Vagina (tissue), 2 donors: ENCODE data around the gene KIAA2012. TPM values are rescaled to one million over a fixed set of nuclear protein-coding genes. Genes with fewer than 3 reads are reported as not detected.
"Not testable (repeated sequence)": the region's sequence is repeated elsewhere in the genome, so short reads cannot be mapped to it uniquely, and the experiment has no call there.

ENCODE experiments used
- DNase-seq, 2 donors: peaks; one replicate each; pipeline ENCODE4 v3.0.0-alpha.2; 2017; ENCODE audit errors: extremely low spot score in 2 of 2
- H3K27ac ChIP-seq: fragments of 200-600 bp; sonication (generic); one replicate; pipeline ENCODE4 v1.5.1; 2019
- H3K27me3 ChIP-seq: fragments of 200-600 bp; sonication (generic); one replicate; pipeline ENCODE4 v1.5.1; 2019
- H3K36me3 ChIP-seq, 2 donors: fragments of 200-600 bp; sonication (generic); one replicate each; pipeline ENCODE4 v1.5.1; 2017 to 2019
- H3K4me1 ChIP-seq: fragments of 200-600 bp; sonication (generic); one replicate; pipeline ENCODE4 v1.5.1; 2019
- H3K4me3 ChIP-seq, 2 donors: fragments of 200-600 bp; sonication (generic); 1 replicate in 1 of 2; 2 replicates in 1 of 2; pipeline ENCODE4 v1.5.1; 2016 to 2019
- H3K9me3 ChIP-seq: fragments of 200-600 bp; sonication (generic); one replicate; pipeline ENCODE4 v1.5.1; 2019
- POLR2A ChIP-seq, 2 donors: fragments of 450-650 bp; IDR thresholded peaks; one replicate each; pipeline ENCODE4 v1.6.1; 2017; ENCODE audit warnings: antibody characterized with exemption in 2 of 2, mild to moderate bottlenecking in 2 of 2, moderate library complexity in 2 of 2
- POLR2AphosphoS5 ChIP-seq, 2 donors: sonication (generic); formaldehyde crosslinking; IDR thresholded peaks; one replicate each; pipeline ENCODE4 v1.9.0; 2017; ENCODE audit warnings: antibody characterized with exemption in 2 of 2, mild to moderate bottlenecking in 2 of 2, low read depth in 1 of 2; ENCODE audit not compliant: insufficient read depth in 1 of 2
- intact Hi-C: fragments of 100-400 bp; cut with DNase I; formaldehyde crosslinking; loops from one replicate; pipeline ENCODE4 v1.15.1; 2023
- total RNA-seq: library from RNA; depleted of rRNA; stranded (reverse); fragments of >200 nt; gene quantifications from one replicate; pipeline ENCODE4 v1.2.3, GENCODE V29; 2016
- TF ChIP-seq, protein P1 (sequence below), 3 experiments: fragments of 450-650 bp in 2 of 3; fragments of 200-600 bp in 1 of 3; sonication (generic) in 1 of 3; IDR thresholded peaks; one replicate each; pipeline ENCODE4 v1.5.1; 2017 to 2019; ENCODE audit warnings: antibody characterized with exemption in 3 of 3, mild to moderate bottlenecking in 2 of 3, moderate library complexity in 2 of 3

The KIAA2012 gene
- total RNA-seq, 1 donor from 2014 or later, result not detected

DNA sequence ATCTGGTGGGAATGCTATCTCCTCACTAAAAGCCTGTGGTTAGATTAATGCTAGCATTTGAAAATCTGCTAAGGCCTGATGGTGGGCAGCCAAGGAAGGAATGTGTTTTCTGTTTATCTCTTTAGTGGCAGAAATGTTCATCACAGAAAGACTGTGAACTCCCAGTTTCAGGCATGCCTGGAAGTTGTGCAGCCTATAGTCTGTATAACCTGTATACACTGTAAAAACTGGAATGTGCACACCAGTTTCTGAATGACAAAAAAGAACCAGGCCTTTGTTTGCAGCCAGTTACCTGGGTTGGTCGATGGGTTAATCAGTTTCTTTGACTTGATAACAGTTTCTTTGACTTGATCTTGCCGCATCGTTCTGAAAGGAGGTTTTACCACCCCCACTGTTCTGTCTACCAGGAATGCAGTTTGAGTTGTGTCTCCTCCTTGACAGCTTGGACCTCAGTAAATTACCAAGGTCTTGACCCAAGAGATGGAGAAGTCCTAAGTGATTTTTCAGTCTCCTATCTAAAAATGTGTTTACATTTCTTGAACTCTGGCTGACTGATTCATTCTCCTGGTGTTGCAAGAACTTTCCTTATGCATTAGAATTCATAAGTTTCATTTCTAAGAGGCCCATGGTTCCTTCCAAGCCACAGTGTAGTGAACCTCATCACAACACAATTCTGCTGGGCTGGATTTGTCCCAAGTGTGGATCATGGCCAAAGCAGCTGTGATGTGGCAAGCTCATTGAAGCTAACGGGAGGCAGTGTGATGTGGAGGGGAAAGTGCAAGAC, 62.2 kb downstream of the KIAA2012 start:
- peaks cover 26% of the 10 kb centered on the region for H3K4me1 ChIP-seq
- no peaks in the 10 kb centered on the region for H3K36me3 ChIP-seq
- H3K27ac ChIP-seq, result peak overlapping the region; percentile 65
- H3K9me3 ChIP-seq, result no peaks in the 10 kb centered on the region
- TF ChIP-seq POLR2AphosphoS5 (IDR thresholded peaks at IDR 0.05; ENCODE audit: insufficient read depth in 1 of 2, low read depth in 1 of 2), result peak in 1 of 2 donors; percentile 46
- TF ChIP-seq POLR2A (IDR thresholded peaks at IDR 0.05), result no peak
- intact Hi-C loops, result no loop called here
- H3K4me3 ChIP-seq, result no peak overlapping the region
- DNase-seq, result peak in 1 of 2 donors; percentile 94
- H3K27me3 ChIP-seq, result no peaks in the 10 kb centered on the region

DNA sequence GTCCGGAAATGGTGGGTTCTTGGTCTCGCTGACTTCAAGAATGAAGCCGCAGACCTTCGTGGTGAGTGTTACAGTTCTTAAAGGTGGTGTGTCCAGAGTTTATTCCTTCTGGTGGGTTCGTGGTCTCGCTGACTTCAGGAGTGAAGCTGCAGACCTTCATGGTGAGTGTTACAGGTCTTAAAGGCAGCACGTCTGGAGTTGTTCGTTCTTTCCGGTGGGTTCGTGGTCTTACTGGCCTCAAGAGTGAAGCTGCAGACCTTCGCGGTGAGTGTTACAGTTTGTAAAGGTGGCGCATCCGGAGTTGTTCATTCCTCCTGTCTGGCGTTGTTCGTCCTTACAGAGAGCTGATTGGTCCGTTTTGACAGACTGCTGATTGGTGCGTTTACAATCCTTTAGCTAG, 63.0 kb downstream of the KIAA2012 start:
- H3K9me3 ChIP-seq, DNase-seq, H3K27me3 ChIP-seq, H3K4me3 ChIP-seq, intact Hi-C loops, H3K36me3 ChIP-seq: not testable (repeated sequence)
- Histone ChIP-seq H3K4me1 (peaks cover 26% of the 10 kb centered on the region), H3K27ac (peak overlapping the region; percentile 65)

DNA sequence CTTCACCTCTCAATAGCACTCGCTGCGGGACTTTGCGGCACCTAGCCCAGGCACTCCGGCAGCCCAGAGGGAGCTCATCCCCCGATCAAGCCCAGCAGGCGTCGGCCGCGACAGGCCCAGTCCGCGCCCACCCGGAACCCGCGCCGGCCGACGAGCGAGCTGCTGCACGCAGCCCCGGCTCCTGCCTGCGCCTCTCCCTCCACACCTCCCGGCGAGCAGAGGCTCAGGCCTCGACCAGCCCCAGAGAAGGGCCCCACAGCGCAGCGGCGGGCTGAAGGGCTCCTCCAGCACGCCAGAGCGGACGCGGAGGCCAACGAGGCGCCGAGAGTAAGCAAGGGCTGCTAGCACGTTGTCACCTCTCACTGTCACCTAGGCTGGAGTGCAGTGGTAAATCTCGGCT, 63.5 kb downstream of the KIAA2012 start:
- intact Hi-C loops, result no loop called here

DNA sequence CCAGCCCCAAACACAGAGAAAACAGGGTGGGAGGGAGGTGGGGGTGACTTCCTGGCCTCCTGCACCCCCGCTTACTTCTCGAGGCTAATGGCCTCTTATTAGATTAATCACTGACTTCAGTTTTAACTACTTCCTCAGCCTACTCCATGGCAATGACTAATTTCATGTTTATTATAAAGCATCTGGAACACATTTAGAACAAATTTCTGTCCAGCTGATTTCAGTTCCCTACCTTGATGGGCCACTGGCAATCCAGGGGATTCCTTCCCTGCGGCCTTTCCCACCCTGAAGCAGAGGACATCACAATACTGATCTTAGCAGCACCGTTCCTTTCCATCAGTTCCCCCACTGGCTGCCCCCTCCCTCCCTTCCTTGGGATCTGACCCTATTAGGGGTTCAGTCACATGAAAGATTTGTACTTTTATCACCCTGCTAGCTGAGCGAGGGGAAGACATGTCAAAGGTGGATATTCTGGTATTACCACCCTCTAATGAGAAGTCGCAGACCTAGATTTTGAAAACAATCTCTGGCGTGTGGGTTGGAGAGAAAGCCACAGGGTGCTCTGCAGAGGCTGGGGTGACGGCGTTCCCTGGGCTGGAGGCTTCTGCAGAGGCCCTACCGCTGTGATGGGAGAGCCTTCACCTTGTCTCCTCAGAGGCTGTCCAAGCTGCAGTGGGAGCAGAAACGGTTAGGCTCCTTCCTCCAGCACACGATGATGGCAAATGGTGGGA, 67.6 kb downstream of the KIAA2012 start:
- TF ChIP-seq POLR2A (IDR thresholded peaks at IDR 0.05), result no peak
- TF ChIP-seq, protein P1, sequence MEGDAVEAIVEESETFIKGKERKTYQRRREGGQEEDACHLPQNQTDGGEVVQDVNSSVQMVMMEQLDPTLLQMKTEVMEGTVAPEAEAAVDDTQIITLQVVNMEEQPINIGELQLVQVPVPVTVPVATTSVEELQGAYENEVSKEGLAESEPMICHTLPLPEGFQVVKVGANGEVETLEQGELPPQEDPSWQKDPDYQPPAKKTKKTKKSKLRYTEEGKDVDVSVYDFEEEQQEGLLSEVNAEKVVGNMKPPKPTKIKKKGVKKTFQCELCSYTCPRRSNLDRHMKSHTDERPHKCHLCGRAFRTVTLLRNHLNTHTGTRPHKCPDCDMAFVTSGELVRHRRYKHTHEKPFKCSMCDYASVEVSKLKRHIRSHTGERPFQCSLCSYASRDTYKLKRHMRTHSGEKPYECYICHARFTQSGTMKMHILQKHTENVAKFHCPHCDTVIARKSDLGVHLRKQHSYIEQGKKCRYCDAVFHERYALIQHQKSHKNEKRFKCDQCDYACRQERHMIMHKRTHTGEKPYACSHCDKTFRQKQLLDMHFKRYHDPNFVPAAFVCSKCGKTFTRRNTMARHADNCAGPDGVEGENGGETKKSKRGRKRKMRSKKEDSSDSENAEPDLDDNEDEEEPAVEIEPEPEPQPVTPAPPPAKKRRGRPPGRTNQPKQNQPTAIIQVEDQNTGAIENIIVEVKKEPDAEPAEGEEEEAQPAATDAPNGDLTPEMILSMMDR (IDR thresholded peaks at IDR 0.05), result no peak
- TF ChIP-seq POLR2AphosphoS5 (IDR thresholded peaks at IDR 0.05; ENCODE audit: insufficient read depth in 1 of 2, low read depth in 1 of 2), result no peak
- Histone ChIP-seq H3K9me3 (no peaks in the 10 kb centered on the region), H3K4me3 (no peak overlapping the region), H3K4me1 (peaks cover 12% of the 10 kb centered on the region), H3K27me3 (no peaks in the 10 kb centered on the region), H3K27ac (no peak overlapping the region), H3K36me3 (no peaks in the 10 kb centered on the region)
- DNase-seq, result no peak
- intact Hi-C loops, result no loop called here

More for the DNA sequence above, 63.5 kb downstream of the KIAA2012 start:
- H3K36me3 ChIP-seq, result no peaks in the 10 kb centered on the region
- no peaks in the 10 kb centered on the region for H3K9me3 ChIP-seq
- DNase-seq, result no peak
- H3K27ac ChIP-seq, result peak overlapping the region; percentile 65
- H3K4me3 ChIP-seq, result no peak overlapping the region
- no peaks in the 10 kb centered on the region for H3K27me3 ChIP-seq
- peaks cover 26% of the 10 kb centered on the region for H3K4me1 ChIP-seq
- TF ChIP-seq POLR2AphosphoS5 (IDR thresholded peaks at IDR 0.05; ENCODE audit: insufficient read depth in 1 of 2, low read depth in 1 of 2), result no peak
- TF ChIP-seq, protein P1 (IDR thresholded peaks at IDR 0.05), result no peak
- TF ChIP-seq POLR2A (IDR thresholded peaks at IDR 0.05), result no peak

DNA sequence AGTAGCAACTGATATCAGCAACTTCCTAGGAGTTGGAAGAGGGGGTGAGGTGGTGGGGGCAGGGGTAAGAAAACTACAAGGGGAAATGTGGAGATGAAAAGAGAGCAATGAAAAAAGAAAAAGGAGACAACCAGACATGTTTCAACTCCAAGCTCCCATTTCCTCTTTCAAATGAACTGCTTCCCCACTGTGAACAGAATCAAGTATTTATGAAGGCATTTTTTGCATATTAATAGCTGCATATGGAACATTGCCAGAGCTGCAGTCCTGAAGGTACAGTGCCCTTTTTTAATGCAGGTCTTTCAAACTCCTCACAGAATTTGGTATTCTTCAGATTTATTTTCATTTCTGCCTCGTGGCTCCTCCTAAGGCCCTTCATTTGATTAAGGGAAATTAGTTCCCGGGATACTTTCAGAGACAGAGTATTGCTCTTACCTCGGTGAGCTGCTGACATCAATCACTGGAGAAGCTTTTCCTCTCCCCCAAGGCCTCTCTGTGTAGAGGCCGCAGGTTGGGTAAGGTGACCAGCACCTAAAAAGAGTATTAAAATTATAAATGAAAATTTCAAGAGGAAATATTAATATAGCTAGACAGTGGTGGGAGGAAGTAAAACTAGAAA, 68.4 kb downstream of the KIAA2012 start:
- TF ChIP-seq POLR2A (IDR thresholded peaks at IDR 0.05), result no peak
- TF ChIP-seq POLR2AphosphoS5 (IDR thresholded peaks at IDR 0.05; ENCODE audit: insufficient read depth in 1 of 2, low read depth in 1 of 2), result no peak
- TF ChIP-seq, protein P1 (IDR thresholded peaks at IDR 0.05), result no peak
- Histone ChIP-seq H3K4me1 (peaks cover 5% of the 10 kb centered on the region), H3K9me3 (no peaks in the 10 kb centered on the region), H3K27me3 (no peaks in the 10 kb centered on the region), H3K27ac (no peak overlapping the region), H3K36me3 (no peaks in the 10 kb centered on the region), H3K4me3 (no peak overlapping the region)
- intact Hi-C loops, result no loop called here
- DNase-seq, result no peak
